Astrocyte (in vitro differentiated cells and primary cell): ENCODE results near the gene KLRK1. TPM values are rescaled to one million over a fixed set of nuclear protein-coding genes. Genes with fewer than 3 reads are reported as not detected.
"Not testable (repeated sequence)": the region's sequence is repeated elsewhere in the genome, so short reads cannot be mapped to it uniquely, and the experiment has no call there.

Experiments
- DNase-seq: peaks from one replicate; pipeline ENCODE4 v3.0.0-alpha.2; 2010; ENCODE audit warnings: low read depth
- FAIRE-seq: peaks from 2 replicates; lab custom pipeline; 2011; peaks lifted over from hg19 to GRCh38; lab: Jason Lieb, UNC
- H2AFZ ChIP-seq: 2 replicates; pipeline ENCODE4 v1.6.0; 2012; ENCODE audit warnings: low read depth, low read length, inconsistent platforms
- H3K27ac ChIP-seq: 2 replicates; pipeline ENCODE4 v1.5.1; 2011; ENCODE audit warnings: low read depth, low read length, inconsistent platforms
- H3K27me3 ChIP-seq: 2 replicates; pipeline ENCODE4 v1.6.0; 2011; ENCODE audit warnings: low read length, inconsistent platforms; ENCODE audit not compliant: insufficient read depth
- H3K36me3 ChIP-seq: 2 replicates; pipeline ENCODE4 v1.5.1; 2011; ENCODE audit warnings: low read length, inconsistent platforms; ENCODE audit not compliant: insufficient read depth
- H3K4me1 ChIP-seq: 2 replicates; pipeline ENCODE4 v1.5.1; 2011; ENCODE audit warnings: low read length, inconsistent platforms; ENCODE audit not compliant: insufficient read depth
- H3K4me2 ChIP-seq: 2 replicates; pipeline ENCODE4 v1.6.0; 2012; ENCODE audit warnings: low read length, inconsistent platforms
- H3K4me3 ChIP-seq: 2 replicates; pipeline ENCODE4 v1.5.1; 2011; ENCODE audit warnings: low read depth, mild to moderate bottlenecking, low read length, inconsistent platforms; ENCODE audit not compliant: insufficient read depth
- H3K79me2 ChIP-seq: 2 replicates; pipeline ENCODE4 v1.6.0; 2012; ENCODE audit warnings: mild to moderate bottlenecking, low read length, inconsistent platforms; ENCODE audit not compliant: insufficient read depth
- H3K9ac ChIP-seq: 2 replicates; pipeline ENCODE4 v1.6.0; 2012; ENCODE audit warnings: mild to moderate bottlenecking, low read length, inconsistent platforms
- H3K9me3 ChIP-seq: 2 replicates; pipeline ENCODE4 v1.5.1; 2012; ENCODE audit warnings: low read depth, mild to moderate bottlenecking, low read length, inconsistent platforms; ENCODE audit not compliant: insufficient read depth
- H4K20me1 ChIP-seq: 2 replicates; pipeline ENCODE4 v1.6.0; 2012; ENCODE audit warnings: low read length, inconsistent platforms; ENCODE audit not compliant: insufficient read depth
- H3K27ac Mint-ChIP-seq: one replicate; pipeline ENCODE4 v1.8.0; 2021; ENCODE audit warnings: mild to moderate bottlenecking, mixed read lengths; ENCODE audit not compliant: unreplicated experiment
- H3K27me3 Mint-ChIP-seq: one replicate; pipeline ENCODE4 v1.8.0; 2021; ENCODE audit warnings: low read depth, mixed read lengths; ENCODE audit not compliant: unreplicated experiment
- H3K36me3 Mint-ChIP-seq: one replicate; pipeline ENCODE4 v1.8.0; 2021; ENCODE audit warnings: low read depth, mixed read lengths; ENCODE audit not compliant: unreplicated experiment
- H3K4me1 Mint-ChIP-seq: one replicate; pipeline ENCODE4 v1.8.0; 2021; ENCODE audit warnings: low read depth, mixed read lengths; ENCODE audit not compliant: unreplicated experiment
- H3K4me3 Mint-ChIP-seq: one replicate; pipeline ENCODE4 v1.8.0; 2021; ENCODE audit warnings: mild to moderate bottlenecking, moderate library complexity, mixed read lengths; ENCODE audit not compliant: unreplicated experiment
- H3K9me3 Mint-ChIP-seq: one replicate; pipeline ENCODE4 v1.8.0; 2021; ENCODE audit warnings: mild to moderate bottlenecking, mixed read lengths; ENCODE audit not compliant: unreplicated experiment
- CTCF ChIP-seq: IDR thresholded peaks from 2 replicates; pipeline ENCODE4 v1.5.1; 2011; ENCODE audit warnings: low read depth, mild to moderate bottlenecking, inconsistent platforms, low read length, moderate library complexity; ENCODE audit not compliant: insufficient read depth
- EZH2 ChIP-seq: IDR thresholded peaks from 2 replicates; pipeline ENCODE4 v1.6.1; 2012; ENCODE audit warnings: mild to moderate bottlenecking, low read length, inconsistent platforms; ENCODE audit not compliant: insufficient read depth
- total RNA-seq: library from RNA; stranded (reverse); gene quantifications from 2 replicates; pipeline ENCODE4 v1.2.1, GENCODE V29; 2021

The KLRK1 gene
- total RNA-seq, 1 donor from 2014 or later, result 0.73 TPM

GRCh38 chr12:10424260-10424899, 34.5 kb upstream of the KLRK1 start:
- not testable (repeated sequence) for H3K4me3 Mint-ChIP-seq, H3K36me3 ChIP-seq, H3K27me3 ChIP-seq, H3K27ac Mint-ChIP-seq, H3K4me1 ChIP-seq, H3K9me3 ChIP-seq, H3K9ac ChIP-seq, H3K36me3 Mint-ChIP-seq, H3K27me3 Mint-ChIP-seq, DNase-seq, FAIRE-seq, H3K9me3 Mint-ChIP-seq, H3K4me2 ChIP-seq, H3K4me3 ChIP-seq, H3K4me1 Mint-ChIP-seq, H2AFZ ChIP-seq, H4K20me1 ChIP-seq, H3K27ac ChIP-seq, H3K79me2 ChIP-seq

- H3K79me2 ChIP-seq, H3K4me3 Mint-ChIP-seq, H3K27me3 Mint-ChIP-seq, H3K9me3 ChIP-seq, H3K27ac Mint-ChIP-seq, H3K4me1 ChIP-seq, H3K36me3 ChIP-seq, H2AFZ ChIP-seq, H3K9me3 Mint-ChIP-seq, DNase-seq, H3K27me3 ChIP-seq, H3K9ac ChIP-seq, H3K36me3 Mint-ChIP-seq, H3K4me3 ChIP-seq, H3K4me1 Mint-ChIP-seq, H4K20me1 ChIP-seq, H3K4me2 ChIP-seq, H3K27ac ChIP-seq: not testable (repeated sequence)
- FAIRE-seq, result peak; percentile 81
Measured at GRCh38 chr12:10422159-10422558, 32.3 kb upstream of the KLRK1 start.

- H3K36me3 ChIP-seq, H3K4me3 ChIP-seq, H3K27ac ChIP-seq, H3K27me3 Mint-ChIP-seq, H3K4me1 ChIP-seq, FAIRE-seq, H3K79me2 ChIP-seq, H3K9me3 Mint-ChIP-seq, H3K4me2 ChIP-seq, H3K4me1 Mint-ChIP-seq, H3K9me3 ChIP-seq, H3K9ac ChIP-seq, H2AFZ ChIP-seq, H3K36me3 Mint-ChIP-seq, H3K27me3 ChIP-seq, DNase-seq, H4K20me1 ChIP-seq: not testable (repeated sequence)
- Mint-ChIP-seq H3K27ac (peak within 1 kb of the TSS; percentile 50), H3K4me3 (peak within 1 kb of the TSS; percentile 82)
Measured at GRCh38 chr12:10420334-10420733, 30.5 kb upstream of the KLRK1 start, which contains the start of gene KLRC3. KLRC3 (minus strand) TSS chr12:10420595; CDS start chr12:10420550, 45 bp downstream.

- Mint-ChIP-seq H3K27ac (no peak within 1 kb of the TSS), H3K27me3 (no peaks in the 10 kb centered on the region), H3K4me3 (no peak within 1 kb of the TSS), H3K36me3 (no peaks in the 10 kb centered on the region), H3K9me3 (no peaks in the 10 kb centered on the region), H3K4me1 (peaks cover 5% of the 10 kb centered on the region)
- Histone ChIP-seq H3K4me3 (no peak within 1 kb of the TSS), H3K27ac (no peak within 1 kb of the TSS), H3K4me1 (no peaks in the 10 kb centered on the region), H3K36me3 (no peaks in the 10 kb centered on the region), H3K27me3 (no peaks in the 10 kb centered on the region), H3K79me2 (no peaks in the 10 kb centered on the region), H3K9ac (no peak within 1 kb of the TSS), H2AFZ (no peak within 1 kb of the TSS), H3K4me2 (no peak within 1 kb of the TSS), H4K20me1 (no peaks in the 10 kb centered on the region), H3K9me3 (no peaks in the 10 kb centered on the region)
- TF ChIP-seq CTCF, result no peak
- no peak for TF ChIP-seq EZH2
- DNase-seq (no peak), FAIRE-seq (no peak)
Measured at GRCh38 chr12:10409392-10409791, 19.6 kb upstream of the KLRK1 start, which contains the start of gene KLRC4. KLRC4 (minus strand) TSS chr12:10409757; CDS start chr12:10409575, 182 bp downstream.
